Activated CD4-positive, alpha-beta T cell treated with anti-CD3 and anti-CD28 coated beads, Interleukin-2, amount 10 ng/mL, durations not matched to agents 24 days and 14 days (primary cell): ENCODE results near the gene SIRPB1. TPM values are rescaled to one million over a fixed set of nuclear protein-coding genes. Genes with fewer than 3 reads are reported as not detected.

Experiments used
- DNase-seq: peaks from one replicate; pipeline ENCODE4 v3.0.0; 2022
- H3K27ac Mint-ChIP-seq: one replicate; pipeline ENCODE4 v1.8.0; 2022; ENCODE audit warnings: mild to moderate bottlenecking, mixed read lengths
- H3K27me3 Mint-ChIP-seq: one replicate; pipeline ENCODE4 v1.8.0; 2022; ENCODE audit warnings: mixed read lengths
- H3K36me3 Mint-ChIP-seq: one replicate; pipeline ENCODE4 v1.8.0; 2022; ENCODE audit warnings: low read depth, mild to moderate bottlenecking, mixed read lengths
- H3K4me1 Mint-ChIP-seq: one replicate; pipeline ENCODE4 v1.8.0; 2021; ENCODE audit warnings: mixed read lengths
- H3K4me3 Mint-ChIP-seq: one replicate; pipeline ENCODE4 v1.8.0; 2022; ENCODE audit warnings: mild to moderate bottlenecking, moderate library complexity, mixed read lengths
- H3K9me3 Mint-ChIP-seq: one replicate; pipeline ENCODE4 v1.8.0; 2021; ENCODE audit warnings: mixed read lengths
- intact Hi-C: fragments of 100-400 bp; cut with micrococcal nuclease; formaldehyde crosslinking; loops from one replicate; pipeline ENCODE4 v1.15.1; 2023
- total RNA-seq: library from RNA; stranded (reverse); gene quantifications from 2 replicates; pipeline ENCODE4 v1.2.3, GENCODE V29; 2022

Gene SIRPB1
- 0.82 and 2.8 TPM in 2 replicates for total RNA-seq

- Mint-ChIP-seq H3K4me3 (peak within 1 kb of the TSS; percentile 35), H3K9me3 (peaks cover 15% of the 10 kb centered on the region), H3K27me3 (no peaks in the 10 kb centered on the region), H3K4me1 (peaks cover 63% of the 10 kb centered on the region), H3K27ac (peak within 1 kb of the TSS; percentile 51), H3K36me3 (peaks cover 44% of the 10 kb centered on the region)
- peak; percentile 83 for DNase-seq
- intact Hi-C loops: no loop called here
Observed at GRCh38 chr20:1619861-1620444, at the start of gene SIRPB1. Gene SIRPB1 (minus strand): TSS chr20:1620009. CDS start chr20:1619944, 65 bp downstream.

- H3K36me3 Mint-ChIP-seq: peaks cover 29% of the 10 kb centered on the region
- intact Hi-C loops: loop anchor here (10.0 kb wide), 1 partner anchor 305 kb away; no protein-coding TSS in a partner anchor
- H3K4me3 Mint-ChIP-seq: no peak overlapping the region
Observed at GRCh38 chr20:1669304-1669703, 49.5 kb upstream of the SIRPB1 start.

GRCh38 chr20:1667502-1668085 lies 47.8 kb upstream of the SIRPB1 start:
- peak overlapping the region; percentile 9 for H3K4me3 Mint-ChIP-seq
- H3K4me1 Mint-ChIP-seq: peaks cover 75% of the 10 kb centered on the region
- peaks cover 32% of the 10 kb centered on the region for H3K36me3 Mint-ChIP-seq
- no peak for DNase-seq
- H3K27ac Mint-ChIP-seq: peak overlapping the region; percentile 36
- intact Hi-C loops: loop anchor here (10.0 kb wide), 1 partner anchor 303 kb away; no protein-coding TSS in a partner anchor
- peaks cover 19% of the 10 kb centered on the region for H3K9me3 Mint-ChIP-seq
- H3K27me3 Mint-ChIP-seq: no peaks in the 10 kb centered on the region

More at GRCh38 chr20:1669304-1669703, 49.5 kb upstream of the SIRPB1 start:
- peak overlapping the region; percentile 1 for H3K27ac Mint-ChIP-seq
- DNase-seq: no peak
- H3K9me3 Mint-ChIP-seq: peaks cover 15% of the 10 kb centered on the region
- H3K4me1 Mint-ChIP-seq: peaks cover 76% of the 10 kb centered on the region
- no peaks in the 10 kb centered on the region for H3K27me3 Mint-ChIP-seq

GRCh38 chr20:1666802-1667201 lies 47.0 kb upstream of the SIRPB1 start:
- H3K4me3 Mint-ChIP-seq: no peak overlapping the region
- H3K9me3 Mint-ChIP-seq: peaks cover 19% of the 10 kb centered on the region
- peaks cover 75% of the 10 kb centered on the region for H3K4me1 Mint-ChIP-seq
- DNase-seq: no peak
- H3K27me3 Mint-ChIP-seq: no peaks in the 10 kb centered on the region
- H3K27ac Mint-ChIP-seq: peak overlapping the region; percentile 35
- intact Hi-C loops: loop anchor here (10.0 kb wide), 1 partner anchor 302 kb away; no protein-coding TSS in a partner anchor
- peaks cover 28% of the 10 kb centered on the region for H3K36me3 Mint-ChIP-seq

- DNase-seq: peak; percentile 62
- H3K4me1 Mint-ChIP-seq: peaks cover 75% of the 10 kb centered on the region
- H3K27me3 Mint-ChIP-seq: no peaks in the 10 kb centered on the region
- peaks cover 17% of the 10 kb centered on the region for H3K9me3 Mint-ChIP-seq
- peak overlapping the region; percentile 90 for H3K27ac Mint-ChIP-seq
- intact Hi-C loops: loop anchor here (1.0 to 10.0 kb wide), 4 partner anchors 9 to 301 kb away; no protein-coding TSS in a partner anchor
- peaks cover 17% of the 10 kb centered on the region for H3K36me3 Mint-ChIP-seq
- H3K4me3 Mint-ChIP-seq: peak overlapping the region; percentile 85
Observed at GRCh38 chr20:1665345-1665744, 45.5 kb upstream of the SIRPB1 start.

GRCh38 chr20:1664911-1665310 lies 45.1 kb upstream of the SIRPB1 start:
- H3K4me1 Mint-ChIP-seq: peaks cover 76% of the 10 kb centered on the region
- intact Hi-C loops: loop anchor here (1.0 to 10.0 kb wide), 4 partner anchors 9 to 300 kb away; no protein-coding TSS in a partner anchor
- peaks cover 15% of the 10 kb centered on the region for H3K36me3 Mint-ChIP-seq
- no peaks in the 10 kb centered on the region for H3K27me3 Mint-ChIP-seq
- peaks cover 18% of the 10 kb centered on the region for H3K9me3 Mint-ChIP-seq
- peak overlapping the region; percentile 85 for H3K4me3 Mint-ChIP-seq
- H3K27ac Mint-ChIP-seq: peak overlapping the region; percentile 90
- peak; percentile 87 for DNase-seq

- H3K36me3 Mint-ChIP-seq: peaks cover 15% of the 10 kb centered on the region
- peak overlapping the region; percentile 90 for H3K27ac Mint-ChIP-seq
- H3K27me3 Mint-ChIP-seq: no peaks in the 10 kb centered on the region
- intact Hi-C loops: loop anchor here (10.0 kb wide), 1 partner anchor 299 kb away; no protein-coding TSS in a partner anchor
- H3K4me1 Mint-ChIP-seq: peaks cover 80% of the 10 kb centered on the region
- peaks cover 18% of the 10 kb centered on the region for H3K9me3 Mint-ChIP-seq
- peak overlapping the region; percentile 85 for H3K4me3 Mint-ChIP-seq
- DNase-seq: peak; percentile 65
Observed at GRCh38 chr20:1663917-1664316, 44.1 kb upstream of the SIRPB1 start.

- peak overlapping the region; percentile 82 for H3K27ac Mint-ChIP-seq
- H3K4me3 Mint-ChIP-seq: peak overlapping the region; percentile 64
- H3K36me3 Mint-ChIP-seq: peaks cover 6% of the 10 kb centered on the region
- H3K27me3 Mint-ChIP-seq: no peaks in the 10 kb centered on the region
- H3K9me3 Mint-ChIP-seq: peaks cover 13% of the 10 kb centered on the region
- peak; percentile 75 for DNase-seq
- peaks cover 84% of the 10 kb centered on the region for H3K4me1 Mint-ChIP-seq
- intact Hi-C loops: loop anchor here (10.0 kb wide), 1 partner anchor 297 kb away; no protein-coding TSS in a partner anchor
Observed at GRCh38 chr20:1661542-1662299, 41.9 kb upstream of the SIRPB1 start.

- intact Hi-C loops: loop anchor here (1.0 to 10.0 kb wide), 4 partner anchors 12 to 295 kb away; no protein-coding TSS in a partner anchor
- DNase-seq: no peak
- H3K27ac Mint-ChIP-seq: peak overlapping the region; percentile 94
- peaks cover 13% of the 10 kb centered on the region for H3K9me3 Mint-ChIP-seq
- H3K36me3 Mint-ChIP-seq: peaks cover 12% of the 10 kb centered on the region
- H3K4me1 Mint-ChIP-seq: peaks cover 86% of the 10 kb centered on the region
- peak overlapping the region; percentile 59 for H3K4me3 Mint-ChIP-seq
- no peaks in the 10 kb centered on the region for H3K27me3 Mint-ChIP-seq
Observed at GRCh38 chr20:1660246-1660645, 40.4 kb upstream of the SIRPB1 start.

GRCh38 chr20:1657556-1658334 lies 37.9 kb upstream of the SIRPB1 start, which contains the start of gene SIRPG:
Gene SIRPG (minus strand): TSS chr20:1657779. CDS start chr20:1657714, 65 bp downstream.
- intact Hi-C loops: loop anchor here (2.0 kb wide), 1 partner anchor 33 kb away; no protein-coding TSS in a partner anchor
- Mint-ChIP-seq H3K9me3 (peaks cover 24% of the 10 kb centered on the region), H3K4me1 (peaks cover 84% of the 10 kb centered on the region), H3K27ac (peak within 1 kb of the TSS; percentile 98), H3K4me3 (peak within 1 kb of the TSS; percentile 94), H3K27me3 (no peaks in the 10 kb centered on the region), H3K36me3 (peaks cover 33% of the 10 kb centered on the region)
- peak; percentile 85 for DNase-seq

GRCh38 chr20:1656844-1657243 lies 37.0 kb upstream of the SIRPB1 start:
- Mint-ChIP-seq H3K27me3 (no peaks in the 10 kb centered on the region), H3K27ac (peak overlapping the region; percentile 98), H3K36me3 (peaks cover 38% of the 10 kb centered on the region), H3K9me3 (peaks cover 26% of the 10 kb centered on the region), H3K4me1 (peaks cover 82% of the 10 kb centered on the region), H3K4me3 (peak overlapping the region; percentile 94)
- intact Hi-C loops: loop anchor here (2.0 kb wide), 1 partner anchor 32 kb away; no protein-coding TSS in a partner anchor
- DNase-seq: peak; percentile 70

- H3K27me3 Mint-ChIP-seq: no peaks in the 10 kb centered on the region
- peaks cover 49% of the 10 kb centered on the region for H3K36me3 Mint-ChIP-seq
- intact Hi-C loops: no loop called here
- H3K27ac Mint-ChIP-seq: peak overlapping the region; percentile 78
- H3K4me3 Mint-ChIP-seq: peak overlapping the region; percentile 84
- H3K4me1 Mint-ChIP-seq: peaks cover 83% of the 10 kb centered on the region
- H3K9me3 Mint-ChIP-seq: peaks cover 20% of the 10 kb centered on the region
- peak; percentile 57 for DNase-seq
Observed at GRCh38 chr20:1654996-1655395, 35.2 kb upstream of the SIRPB1 start.

GRCh38 chr20:1652960-1653359 lies 33.2 kb upstream of the SIRPB1 start:
- peak overlapping the region; percentile 82 for H3K27ac Mint-ChIP-seq
- no peaks in the 10 kb centered on the region for H3K27me3 Mint-ChIP-seq
- H3K4me3 Mint-ChIP-seq: peak overlapping the region; percentile 57
- peaks cover 74% of the 10 kb centered on the region for H3K4me1 Mint-ChIP-seq
- peaks cover 62% of the 10 kb centered on the region for H3K36me3 Mint-ChIP-seq
- DNase-seq: peak; percentile 69
- intact Hi-C loops: no loop called here
- peaks cover 20% of the 10 kb centered on the region for H3K9me3 Mint-ChIP-seq
